ENCODE data around the gene MYO1D. TPM values are rescaled to one million over a fixed set of nuclear protein-coding genes. Genes with fewer than 3 reads are reported as not detected.
A peak's percentile ranks its signal among the peaks of the same experiment; 100 is the strongest.

MYO1D gene
- total and polyA plus RNA-seq, 2 of the 13 experiments (the other 11 are each of a cell fraction or from before 2014, with no cell fraction given), result 13.2 to 17.3 TPM

GRCh38 chr17:32921017-32921416, 44.1 kb upstream of the MYO1D start (continued):
- TF ChIP-seq PTBP1 (IDR thresholded peaks at IDR 0.05; ENCODE audit: low read depth, low read length, poor library complexity, severe bottlenecking), result no peak
- no peak for TF ChIP-seq ZNF781 (CRISPR knock-in tag; IDR thresholded peaks at IDR 0.05; ENCODE audit: borderline replicate concordance, not compliant biosample characterization)
- TF ChIP-seq BATF2 (CRISPR knock-in tag; IDR thresholded peaks at IDR 0.05), result no peak
- TF ChIP-seq PHF21A (CRISPR knock-in tag; IDR thresholded peaks at IDR 0.05), result 0 out of 2 replicates have a peak, but pooled peaks have one; percentile 30
- no peak for TF ChIP-seq ZNF83 (CRISPR knock-in tag; IDR thresholded peaks at IDR 0.05; ENCODE audit: borderline replicate concordance)
- no peak for TF ChIP-seq ZFY (CRISPR knock-in tag; IDR thresholded peaks at IDR 0.05)
- no peak for TF ChIP-seq NFYB (CRISPR knock-in tag; IDR thresholded peaks at IDR 0.05)
- no peak for TF ChIP-seq CBX1 (IDR thresholded peaks at IDR 0.05; ENCODE audit: low read depth)
- TF ChIP-seq HNF4A (CRISPR knock-in tag; IDR thresholded peaks at IDR 0.05), result peak; percentile 36
- 0 out of 2 replicates have a peak, but pooled peaks have one; percentile 49 for TF ChIP-seq SIX4 (CRISPR knock-in tag; IDR thresholded peaks at IDR 0.05)
- TF ChIP-seq SALL1 (CRISPR knock-in tag; IDR thresholded peaks at IDR 0.05), result peak; percentile 40; the same call in 1 of the 2 replicates
- no peak for TF ChIP-seq TFAP4 (IDR thresholded peaks at IDR 0.05; ENCODE audit: borderline replicate concordance, low read depth)
- TF ChIP-seq PITX1 (CRISPR knock-in tag; IDR thresholded peaks at IDR 0.05), result peak; percentile 46; the same call in 1 of the 2 replicates
- no peak for TF ChIP-seq ZNF432 (CRISPR knock-in tag; IDR thresholded peaks at IDR 0.05; ENCODE audit: borderline replicate concordance)
- no peak for TF ChIP-seq ZXDC (CRISPR knock-in tag; IDR thresholded peaks at IDR 0.05)
- no peak for TF ChIP-seq ZNF562 (CRISPR knock-in tag; IDR thresholded peaks at IDR 0.05; ENCODE audit: borderline replicate concordance)
- peak; percentile 26; the same call in 1 of the 2 replicates for TF ChIP-seq ARID5B (CRISPR knock-in tag; IDR thresholded peaks at IDR 0.05)
- no peak for TF ChIP-seq ZNF446 (CRISPR knock-in tag; IDR thresholded peaks at IDR 0.05)
- TF ChIP-seq SIX1 (CRISPR knock-in tag; IDR thresholded peaks at IDR 0.05; ENCODE audit: borderline replicate concordance), result peak; percentile 95
- TF ChIP-seq FOXA3 (CRISPR knock-in tag; IDR thresholded peaks at IDR 0.05), result peak; percentile 39; the same call in 1 of the 2 replicates
- TF ChIP-seq NR2F6 (IDR thresholded peaks at IDR 0.05), result no peak
- TF ChIP-seq NR2F6 (CRISPR knock-in tag; IDR thresholded peaks at IDR 0.05), result peak; percentile 24; the same call in 1 of the 2 replicates
- no peak for TF ChIP-seq SPEN (CRISPR knock-in tag; IDR thresholded peaks at IDR 0.05; ENCODE audit: low read depth)
- no peak for TF ChIP-seq ETV6 (CRISPR knock-in tag; conservative IDR thresholded peaks at IDR 0.05)
- TF ChIP-seq CENPX (CRISPR knock-in tag; IDR thresholded peaks at IDR 0.05), result no peak

Measured in HepG2 (cell line).